ENCODE results near the gene MDH2.
A peak's percentile ranks its signal among the peaks of the same experiment; 100 is the strongest.

The MDH2 gene

GRCh38 chr7:76063114-76063513 is 15.2 kb downstream of the MDH2 start:
- DNase-seq (ENCODE audit: low read depth), result no peak
- TF ChIP-seq, protein P1, sequence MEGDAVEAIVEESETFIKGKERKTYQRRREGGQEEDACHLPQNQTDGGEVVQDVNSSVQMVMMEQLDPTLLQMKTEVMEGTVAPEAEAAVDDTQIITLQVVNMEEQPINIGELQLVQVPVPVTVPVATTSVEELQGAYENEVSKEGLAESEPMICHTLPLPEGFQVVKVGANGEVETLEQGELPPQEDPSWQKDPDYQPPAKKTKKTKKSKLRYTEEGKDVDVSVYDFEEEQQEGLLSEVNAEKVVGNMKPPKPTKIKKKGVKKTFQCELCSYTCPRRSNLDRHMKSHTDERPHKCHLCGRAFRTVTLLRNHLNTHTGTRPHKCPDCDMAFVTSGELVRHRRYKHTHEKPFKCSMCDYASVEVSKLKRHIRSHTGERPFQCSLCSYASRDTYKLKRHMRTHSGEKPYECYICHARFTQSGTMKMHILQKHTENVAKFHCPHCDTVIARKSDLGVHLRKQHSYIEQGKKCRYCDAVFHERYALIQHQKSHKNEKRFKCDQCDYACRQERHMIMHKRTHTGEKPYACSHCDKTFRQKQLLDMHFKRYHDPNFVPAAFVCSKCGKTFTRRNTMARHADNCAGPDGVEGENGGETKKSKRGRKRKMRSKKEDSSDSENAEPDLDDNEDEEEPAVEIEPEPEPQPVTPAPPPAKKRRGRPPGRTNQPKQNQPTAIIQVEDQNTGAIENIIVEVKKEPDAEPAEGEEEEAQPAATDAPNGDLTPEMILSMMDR (IDR thresholded peaks at IDR 0.05; ENCODE audit: control insufficient read depth, insufficient read depth, low read depth, low read length, missing control alignments), result no peak
- H3K4me3 ChIP-seq (ENCODE audit: control insufficient read depth, low read depth, low read length), result no peak overlapping the region

GRCh38 chr7:76063525-76063924 is 15.6 kb downstream of the MDH2 start:
- TF ChIP-seq, protein P1 (IDR thresholded peaks at IDR 0.05; ENCODE audit: control insufficient read depth, insufficient read depth, low read depth, low read length, missing control alignments), result no peak
- no peak overlapping the region for H3K4me3 ChIP-seq (ENCODE audit: control insufficient read depth, low read depth, low read length)
- DNase-seq (ENCODE audit: low read depth), result no peak

DNA sequence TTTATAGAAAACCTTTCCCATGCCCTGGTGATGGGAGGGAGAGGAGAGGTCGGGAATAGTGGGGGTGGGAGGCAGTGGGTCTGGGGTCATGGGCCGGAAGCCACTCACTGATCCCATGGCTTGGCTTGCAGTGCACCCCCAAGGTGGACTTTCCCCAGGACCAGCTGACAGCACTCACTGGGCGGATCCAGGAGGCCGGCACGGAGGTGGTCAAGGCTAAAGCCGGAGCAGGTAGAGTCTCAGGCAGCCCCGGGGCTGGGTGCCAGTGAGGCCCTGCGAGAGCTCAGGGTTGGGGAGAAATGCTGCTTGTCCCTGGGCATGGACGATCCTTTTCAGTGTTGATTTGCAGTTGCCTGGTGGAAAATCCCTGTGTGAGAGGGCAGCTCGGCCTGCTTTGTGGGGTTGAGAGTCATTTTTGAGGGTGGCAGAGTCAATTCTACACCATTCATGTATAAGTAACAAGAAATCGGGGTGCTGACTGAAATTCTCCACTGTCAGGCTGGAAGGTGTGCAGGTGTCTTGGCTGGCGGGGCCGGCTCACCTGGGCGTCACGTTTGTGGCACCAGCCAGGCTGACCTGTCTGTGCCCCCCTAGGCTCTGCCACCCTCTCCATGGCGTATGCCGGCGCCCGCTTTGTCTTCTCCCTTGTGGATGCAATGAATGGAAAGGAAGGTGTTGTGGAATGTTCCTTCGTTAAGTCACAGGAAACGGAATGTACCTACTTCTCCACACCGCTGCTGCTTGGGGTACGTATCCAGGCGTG is 16.5 kb downstream of the MDH2 start:
- no peak for DNase-seq (ENCODE audit: low read depth)
- no peak overlapping the region for H3K4me3 ChIP-seq (ENCODE audit: control insufficient read depth, low read depth, low read length)
- TF ChIP-seq, protein P1 (IDR thresholded peaks at IDR 0.05; ENCODE audit: control insufficient read depth, insufficient read depth, low read depth, low read length, missing control alignments), result no peak

DNA sequence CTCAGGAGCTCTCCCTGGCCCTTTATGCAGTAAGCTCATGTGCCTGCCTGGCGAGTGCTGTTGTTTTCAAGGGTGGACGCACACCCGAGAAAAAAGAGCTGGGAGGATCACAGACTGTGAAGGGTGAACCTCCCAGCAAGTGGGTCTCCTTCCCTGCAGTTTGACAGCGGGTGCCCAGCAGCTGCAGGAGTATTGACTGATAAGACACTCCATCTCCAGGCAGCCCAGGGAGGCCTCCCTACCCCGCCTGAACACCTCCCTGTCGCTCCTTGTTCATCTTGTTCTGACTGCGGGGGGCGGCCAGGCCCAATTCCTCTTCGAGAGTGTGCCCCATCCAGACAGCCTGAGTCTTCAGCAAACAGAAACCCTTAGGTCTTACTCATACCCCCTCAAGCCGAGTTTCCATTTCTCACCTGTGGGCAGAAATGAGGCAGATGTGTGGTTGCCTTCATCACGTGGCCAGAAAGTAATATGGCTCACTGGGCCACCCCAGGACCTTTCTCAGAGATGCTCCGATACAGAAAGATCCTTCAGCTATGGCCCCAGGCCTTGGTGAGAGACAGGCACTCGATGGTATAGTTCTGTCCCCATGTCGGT is 17.2 kb downstream of the MDH2 start:
- H3K4me3 ChIP-seq (ENCODE audit: control insufficient read depth, low read depth, low read length), result no peak overlapping the region
- DNase-seq (ENCODE audit: low read depth), result no peak
- TF ChIP-seq, protein P1 (IDR thresholded peaks at IDR 0.05; ENCODE audit: control insufficient read depth, insufficient read depth, low read depth, low read length, missing control alignments), result no peak

GRCh38 chr7:76066716-76067503 is 19.0 kb downstream of the MDH2 start:
- no peak for DNase-seq (ENCODE audit: low read depth)
- TF ChIP-seq, protein P1 (IDR thresholded peaks at IDR 0.05; ENCODE audit: control insufficient read depth, insufficient read depth, low read depth, low read length, missing control alignments), result no peak
- no peak overlapping the region for H3K4me3 ChIP-seq (ENCODE audit: control insufficient read depth, low read depth, low read length)

DNA sequence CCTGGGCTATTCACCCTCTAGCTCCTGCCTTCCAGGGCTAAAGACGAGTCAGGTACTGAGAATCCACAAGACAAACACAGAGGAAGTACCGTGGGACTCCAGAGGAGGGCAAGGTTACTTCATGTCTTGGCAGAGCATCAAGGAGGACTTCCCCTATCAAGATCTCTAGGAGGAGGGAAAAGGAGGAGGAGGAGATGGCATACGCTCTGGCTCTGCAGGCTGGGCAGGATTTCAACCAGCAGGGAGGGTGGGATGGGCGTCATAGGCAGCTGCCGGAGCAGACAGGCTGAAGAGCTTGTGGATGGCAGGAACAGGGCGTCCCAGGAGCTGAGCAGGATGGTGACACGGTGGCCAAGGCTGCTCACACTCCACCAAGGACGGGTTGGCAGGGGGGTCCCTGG is 21.3 kb downstream of the MDH2 start:
- H3K4me3 ChIP-seq (ENCODE audit: control insufficient read depth, low read depth, low read length), result no peak overlapping the region
- TF ChIP-seq, protein P1 (IDR thresholded peaks at IDR 0.05; ENCODE audit: control insufficient read depth, insufficient read depth, low read depth, low read length, missing control alignments), result peak; percentile 60
- DNase-seq (ENCODE audit: low read depth), result peak; percentile 87

All from AG09309 (cell line).